Measurements from ENCODE around the gene ACOX2.

ACOX2 gene

GRCh38 chr3:58471025-58471887 lies 65.7 kb downstream of the ACOX2 start:
- peak; percentile 64 for DNase-seq

DNA sequence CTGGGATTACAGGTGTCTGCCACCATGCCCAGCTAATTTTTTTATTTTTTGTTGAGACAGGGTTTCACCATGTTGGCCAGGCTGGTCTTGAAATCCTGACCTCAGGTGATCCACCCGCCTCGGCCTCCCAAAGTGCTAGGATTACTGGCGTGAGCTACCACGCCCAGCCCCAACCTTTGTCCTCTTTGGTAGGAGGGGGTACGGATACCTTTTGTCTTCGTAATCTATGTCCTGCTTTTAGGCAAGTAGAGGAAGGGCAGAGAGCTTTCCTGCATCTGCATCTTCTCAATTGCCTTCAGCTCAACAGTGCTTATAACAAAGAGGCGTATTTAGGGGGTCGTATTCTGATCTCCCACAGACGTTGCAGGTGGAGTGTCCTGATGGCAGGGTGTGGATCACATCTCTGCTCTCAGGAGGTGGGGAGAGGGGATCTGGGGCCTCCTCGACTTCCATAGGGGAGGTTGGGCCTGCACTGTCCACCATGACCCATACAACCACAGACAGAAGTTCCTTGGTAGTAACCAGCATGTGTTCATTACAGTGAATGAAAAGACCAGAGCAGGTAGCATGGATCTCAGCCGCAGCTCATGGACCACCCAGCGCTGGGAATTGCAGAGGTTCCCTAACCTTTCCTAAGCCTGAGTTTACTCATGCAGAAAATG lies 66.5 kb downstream of the ACOX2 start:
- DNase-seq, result no peak

GRCh38 chr3:58469096-58469495 lies 67.9 kb downstream of the ACOX2 start:
- DNase-seq, result no peak

DNA sequence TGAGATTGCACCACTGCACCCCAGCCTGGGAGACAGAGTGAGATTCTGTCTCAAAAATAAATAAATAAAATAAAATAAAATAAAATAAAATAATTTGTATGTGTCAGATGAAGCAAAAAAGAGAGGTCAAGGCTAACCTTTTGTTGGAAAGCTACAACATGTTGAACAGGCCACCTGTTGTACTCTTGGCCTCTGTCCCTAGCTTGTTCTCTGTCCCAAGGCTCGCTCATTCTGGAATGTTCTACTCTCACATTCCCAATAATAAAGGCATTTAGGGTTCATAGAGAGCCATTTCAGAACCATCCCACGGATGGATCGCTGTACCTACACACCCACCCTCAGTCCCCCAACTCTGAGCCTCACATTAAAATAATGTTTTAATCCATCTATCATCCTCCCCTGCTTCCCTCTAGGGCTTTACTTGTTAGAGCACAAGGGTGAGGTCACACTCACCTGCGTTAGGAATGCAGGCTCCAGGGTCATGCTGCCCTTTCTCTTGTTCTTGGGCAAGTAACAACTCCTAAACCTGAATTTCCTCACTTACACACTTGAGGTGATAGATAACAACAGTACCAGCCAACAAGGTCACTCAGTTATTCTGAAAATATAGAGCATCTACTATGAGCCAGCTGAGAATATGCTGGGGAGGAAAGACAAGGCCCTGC lies 70.0 kb downstream of the ACOX2 start:
- no peak for DNase-seq

- DNase-seq, result no peak
Measured at GRCh38 chr3:58464866-58465265, 72.1 kb downstream of the ACOX2 start.

- DNase-seq, result no peak
Measured at GRCh38 chr3:58463942-58464271, 73.1 kb downstream of the ACOX2 start.

DNA sequence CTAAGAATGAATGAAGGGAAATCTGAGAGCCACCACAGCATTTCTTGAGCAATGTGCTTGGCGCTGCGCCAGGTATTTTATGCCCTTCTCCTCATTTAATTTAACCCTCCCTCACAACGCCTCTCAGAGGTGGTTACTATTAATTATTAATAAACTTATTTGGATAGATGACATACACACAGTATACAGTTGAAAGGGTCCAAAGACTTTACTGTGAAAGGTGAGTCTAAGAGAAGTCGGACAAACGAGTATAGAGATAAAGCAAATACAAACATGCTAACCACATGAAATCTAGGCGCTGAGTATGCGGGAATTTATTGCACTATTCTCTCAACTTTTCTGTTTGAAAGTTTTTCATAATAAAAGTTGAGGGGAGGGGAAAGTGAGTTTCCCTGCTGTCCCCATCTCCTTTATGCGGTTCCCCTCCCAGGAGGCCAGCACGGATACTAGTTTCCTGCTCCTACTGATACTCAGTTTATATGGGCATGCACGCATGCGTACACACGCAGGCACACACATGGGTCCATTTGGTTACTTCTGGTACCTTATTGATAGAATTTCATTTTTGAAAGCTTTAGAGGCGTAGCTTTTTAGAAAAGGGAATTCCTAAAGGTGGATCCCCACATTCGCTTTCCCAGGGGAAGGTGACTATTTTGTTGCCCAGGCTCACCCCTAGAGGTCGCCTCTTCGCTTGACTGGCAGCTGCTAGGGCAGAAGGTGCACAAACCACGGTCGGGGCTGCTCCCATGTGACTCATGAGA lies 73.6 kb downstream of the ACOX2 start:
- DNase-seq, result peak; percentile 85

DNA sequence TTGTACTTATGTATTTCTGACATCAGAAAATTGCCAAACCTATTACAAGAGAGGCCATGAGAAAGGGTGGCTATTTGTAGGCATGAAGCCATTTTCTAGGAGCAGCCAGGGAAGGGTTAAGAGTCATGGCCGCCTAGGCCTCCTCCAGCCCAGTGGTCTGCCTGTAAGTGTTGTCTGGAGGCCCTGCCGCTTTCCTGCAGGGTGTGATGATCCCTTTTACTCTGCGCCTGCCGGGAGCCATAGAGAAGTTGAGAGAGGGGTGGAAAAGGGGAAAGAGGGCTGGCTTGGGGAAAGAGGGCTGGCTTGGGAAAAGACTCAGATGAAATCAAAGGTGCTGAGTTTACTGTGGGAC lies 74.2 kb downstream of the ACOX2 start:
- DNase-seq, result peak; percentile 35

DNA sequence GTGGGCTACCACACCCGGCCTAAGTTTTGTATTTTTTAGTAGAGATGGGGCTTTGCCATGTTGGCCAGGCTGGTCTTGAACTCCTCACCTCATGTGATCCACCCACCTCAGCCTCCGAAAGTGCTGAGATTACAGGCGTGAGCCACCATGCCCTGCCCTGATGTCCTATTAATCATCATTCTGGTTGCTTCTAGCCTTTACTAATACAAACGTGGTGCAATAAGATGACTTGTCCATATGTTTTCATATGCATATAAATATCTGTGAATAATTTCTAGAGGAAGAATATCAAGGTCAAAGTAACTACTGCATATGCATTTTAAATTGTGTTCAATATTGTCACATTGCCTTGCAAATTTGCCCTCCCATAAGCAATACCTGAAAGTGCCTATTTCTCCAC lies 77.8 kb downstream of the ACOX2 start:
- DNase-seq, result no peak
